B cell (primary cell): ENCODE measurements around the gene USP53. TPM values are rescaled to one million over a fixed set of nuclear protein-coding genes. Genes with fewer than 3 reads are reported as not detected.
A peak's percentile ranks its signal among the peaks of the same experiment; 100 is the strongest.

ENCODE experiments used
- ATAC-seq: fragments of 200-7000 bp; cut with Tn5 transposase; one replicate; pipeline ENCODE4 v1.10.0; 2021; ENCODE audit warnings: low read depth, mild to moderate bottlenecking, moderate number of reproducible peaks, moderate library complexity
- CTCF ChIA-PET: fragments of 350-600 bp; sonication (Branson Sonifier 250); formaldehyde crosslinking; loops from one replicate; lab custom pipeline; 2021; ENCODE audit warnings: antibody characterized with exemption, inconsistent platforms; lab: Charles Lee
- POLR2A ChIA-PET: fragments of 350-600 bp; sonication (Branson Sonifier 250); formaldehyde crosslinking; loops from one replicate; lab custom pipeline; 2021; ENCODE audit warnings: antibody characterized with exemption; lab: Charles Lee
- DNase-seq: peaks from one replicate; pipeline ENCODE4 v3.0.0; 2013
- H2AFZ ChIP-seq: 2 replicates; pipeline ENCODE4 v1.6.1; 2012; ENCODE audit warnings: mild to moderate bottlenecking, low read depth, low read length; ENCODE audit not compliant: insufficient read depth, poor library complexity, severe bottlenecking
- H3K27ac ChIP-seq, 2 donors: 1 replicate in 1 of 2; 2 replicates in 1 of 2; pipeline ENCODE4 v1.5.1; 2012 to 2013; ENCODE audit warnings: low read length in 2 of 2, mild to moderate bottlenecking in 2 of 2, moderate library complexity in 1 of 2
- H3K27me3 ChIP-seq, 4 experiments: fragments of 200-600 bp in 1 of 4; sonication (generic) in 1 of 4; replicated peaks in 1 of 4; 1 replicate in 2 of 4; 2 replicates in 2 of 4; pipeline versions ENCODE4 v1.6.1 to v1.7.0; 2013 to 2016; ENCODE audit warnings: low read length in 3 of 4, mild to moderate bottlenecking in 2 of 4, mixed read lengths in 1 of 4, moderate library complexity in 1 of 4; ENCODE audit not compliant: insufficient read depth in 4 of 4, control insufficient read depth in 3 of 4; ENCODE audit errors: control extremely low read depth in 1 of 4
- H3K36me3 ChIP-seq, 2 experiments: replicated peaks in 1 of 2; 1 replicate in 1 of 2; 2 replicates in 1 of 2; pipeline versions ENCODE4 v1.6.1 to v1.7.1; 2013; ENCODE audit warnings: low read length in 1 of 2; ENCODE audit not compliant: insufficient read depth in 2 of 2, control insufficient read depth in 1 of 2; ENCODE audit errors: control extremely low read depth in 1 of 2, extremely low read depth in 1 of 2
- H3K4me1 ChIP-seq, 2 donors: fragments of 200-600 bp in 1 of 2; sonication (generic) in 1 of 2; 1 replicate in 1 of 2; 2 replicates in 1 of 2; pipeline versions ENCODE4 v1.5.1 to v1.6.1; 2013 to 2017; ENCODE audit warnings: low read length in 2 of 2; ENCODE audit not compliant: control insufficient read depth in 2 of 2, insufficient read depth in 2 of 2
- H3K4me2 ChIP-seq: replicated peaks from 2 replicates; pipeline ENCODE3; 2012; ENCODE audit warnings: mild to moderate bottlenecking, low read depth, low read length; ENCODE audit not compliant: poor library complexity, severe bottlenecking
- H3K4me3 ChIP-seq, 5 experiments: fragments of 200-600 bp in 1 of 5; sonication (generic) in 1 of 5; 1 replicate in 3 of 5; 2 replicates in 2 of 5; pipeline versions ENCODE4 v1.5.1 to v1.7.0; 2011 to 2016; ENCODE audit warnings: low read length in 4 of 5, mild to moderate bottlenecking in 4 of 5, low read depth in 2 of 5, control low read depth in 1 of 5, moderate library complexity in 1 of 5; ENCODE audit not compliant: insufficient read depth in 1 of 5; ENCODE audit errors: control extremely low read depth in 1 of 5, extremely low read depth in 1 of 5
- H3K79me2 ChIP-seq: fragments of 200-600 bp; sonication (generic); one replicate; pipeline ENCODE4 v1.6.0; 2016; ENCODE audit warnings: low read length; ENCODE audit not compliant: control insufficient read depth, insufficient read depth
- H3K9ac ChIP-seq: fragments of 200-600 bp; sonication (generic); 2 replicates; pipeline ENCODE4 v1.6.1; 2017; ENCODE audit warnings: mild to moderate bottlenecking, low read length, moderate library complexity
- H3K9me3 ChIP-seq, 3 donors: one replicate each; pipeline versions ENCODE4 v1.6.1 to v1.7.1; 2013; ENCODE audit warnings: low read length in 2 of 3; ENCODE audit not compliant: control insufficient read depth in 2 of 3, insufficient read depth in 1 of 3; ENCODE audit errors: control extremely low read depth in 1 of 3
- H4K20me1 ChIP-seq: 2 replicates; pipeline ENCODE4 v1.6.0; 2012; ENCODE audit warnings: mild to moderate bottlenecking, low read length; ENCODE audit not compliant: insufficient read depth, control insufficient read depth, poor library complexity, severe bottlenecking
- H3K27ac Mint-ChIP-seq: one replicate; pipeline ENCODE4 v1.8.0; 2021; ENCODE audit warnings: mixed read lengths
- H3K27me3 Mint-ChIP-seq: one replicate; pipeline ENCODE4 v1.8.0; 2021; ENCODE audit warnings: mixed read lengths
- H3K4me1 Mint-ChIP-seq: one replicate; pipeline ENCODE4 v1.8.0; 2021; ENCODE audit warnings: mixed read lengths
- H3K4me3 Mint-ChIP-seq: one replicate; pipeline ENCODE4 v1.8.0; 2021; ENCODE audit warnings: mixed read lengths
- H3K9me3 Mint-ChIP-seq: one replicate; pipeline ENCODE4 v1.8.0; 2022; ENCODE audit warnings: mixed read lengths; ENCODE audit not compliant: insufficient read depth
- CTCF ChIP-seq: fragments of 200-600 bp; IDR thresholded peaks from one replicate; pipeline ENCODE4 v1.8.0; 2022; ENCODE audit warnings: antibody characterized with exemption, mild to moderate bottlenecking
- EZH2 ChIP-seq: IDR thresholded peaks from 2 replicates; pipeline ENCODE4 v1.6.1; 2012; ENCODE audit warnings: borderline replicate concordance, low read depth, mild to moderate bottlenecking, moderate library complexity, low read length; ENCODE audit not compliant: insufficient read depth, poor library complexity, severe bottlenecking
- WGBS: methylation state at CpG from one replicate; pipeline ENCODE4 v1.1.5; 2013; ENCODE audit warnings: missing lambda C conversion rate; ENCODE audit not compliant: insufficient coverage; 5-methylcytosine and 5-hydroxymethylcytosine counted together
- intact Hi-C: fragments of 100-400 bp; cut with micrococcal nuclease; formaldehyde crosslinking; loops from one replicate; pipeline ENCODE4 v1.10.0; 2022
- polyA plus RNA-seq: library from polyadenylated mRNA; depleted of rRNA; stranded (reverse); fragments of >200 nt; gene quantifications from 2 replicates; pipeline ENCODE4 v1.2.3, GENCODE V29; 2012
- total RNA-seq, 2 donors: library from RNA; stranded (reverse); fragments of 120-200 nt in 1 of 2; gene quantifications; 1 replicate in 1 of 2; 2 replicates in 1 of 2; pipeline versions ENCODE4 v1.2.3 to v1.2.4, GENCODE V29; 2013 to 2022

The USP53 gene
- total and polyA plus RNA-seq, 2 donors (not counting 1 experiment from before 2014, with no cell fraction given): 12.9 to 45.0 TPM

GRCh38 chr4:119297795-119298194 lies 85.3 kb downstream of the USP53 start:
- Histone ChIP-seq H3K4me2 (no peak overlapping the region), H4K20me1 (no peaks in the 10 kb centered on the region), H3K36me3 (peaks cover 0 to 26% of the 10 kb centered on the region in 2 experiments), H3K27me3 (no peaks in the 10 kb centered on the region), H3K27ac (no peak overlapping the region), H3K4me3 (no peak overlapping the region), H3K9ac (no peak overlapping the region), H3K79me2 (peaks cover 32% of the 10 kb centered on the region), H3K9me3 (no peaks in the 10 kb centered on the region), H3K4me1 (peaks cover 17 to 21% of the 10 kb centered on the region in 2 donors), H2AFZ (no peak overlapping the region)
- Mint-ChIP-seq H3K27ac (no peak overlapping the region), H3K9me3 (no peaks in the 10 kb centered on the region), H3K4me1 (peaks cover 30% of the 10 kb centered on the region), H3K27me3 (no peaks in the 10 kb centered on the region), H3K4me3 (peak overlapping the region; percentile 13)
- POLR2A ChIA-PET: no interaction called here
- TF ChIP-seq CTCF (no peak), EZH2 (no peak)
- WGBS: no CpG with 5 or more reads among the region's 1 CpG
- CTCF ChIA-PET: interaction anchor here (0.9 to 1.0 kb wide), 2 partner anchors 11 to 157 kb away, joined by 3 to 7 read pairs; no protein-coding TSS in a partner anchor
- no peak for DNase-seq
- no peak for ATAC-seq
- intact Hi-C loops: loop anchor here (5.0 kb wide), 1 partner anchor 330 kb away; the partner anchor contains the start of gene PDE5A

- Histone ChIP-seq H3K36me3 (peaks cover 0 to 26% of the 10 kb centered on the region in 2 experiments), H3K4me2 (peak overlapping the region; percentile 92), H2AFZ (peak overlapping the region; percentile 99), H3K27ac (peak overlapping the region; percentile 91 to 92), H3K4me3 (peak overlapping the region; percentile 87 to 97 (median 94)), H3K4me1 (peaks cover 17 to 21% of the 10 kb centered on the region in 2 donors), H3K9me3 (no peaks in the 10 kb centered on the region), H3K79me2 (peaks cover 32% of the 10 kb centered on the region), H4K20me1 (no peaks in the 10 kb centered on the region), H3K9ac (peak overlapping the region; percentile 96), H3K27me3 (no peaks in the 10 kb centered on the region)
- POLR2A ChIA-PET: interaction anchor here (1.4 to 2.3 kb wide), 2 partner anchors 87 to 330 kb away, joined by 5 to 16 read pairs; partner anchors contain the start of genes PDE5A and USP53
- ATAC-seq: no peak
- CTCF ChIA-PET: interaction anchor here (0.8 to 1.8 kb wide), 6 partner anchors 13 to 330 kb away, joined by 3 to 7 read pairs (median 5); partner anchors contain the start of gene PDE5A
- H3K4me1 Mint-ChIP-seq: peaks cover 30% of the 10 kb centered on the region
- H3K27ac Mint-ChIP-seq: peak overlapping the region; percentile 95
- no peak for TF ChIP-seq EZH2
- TF ChIP-seq CTCF: no peak
- H3K9me3 Mint-ChIP-seq: no peaks in the 10 kb centered on the region
- peaks cover 5% of the 10 kb centered on the region for H3K27me3 Mint-ChIP-seq
- intact Hi-C loops: loop anchor here (5.0 kb wide), 1 partner anchor 328 kb away; the partner anchor contains the start of gene PDE5A
- peak overlapping the region; percentile 92 for H3K4me3 Mint-ChIP-seq
- no peak for DNase-seq
- WGBS: 0% methylated on average over 1 of the region's 2 CpGs
Observed at GRCh38 chr4:119299260-119299671, 86.8 kb downstream of the USP53 start.
